HG03095 (cell line): ENCODE results near the gene SLC43A1.

Experiments used
- ATAC-seq: cut with Tn5 transposase; IDR thresholded peaks from one replicate; pipeline ENCODE4 v1.9.1; 2021; ENCODE audit warnings: moderate library complexity; ENCODE audit not compliant: unreplicated experiment

Gene SLC43A1

GRCh38 chr11:57498540-57498939 lies 17.0 kb downstream of the SLC43A1 start:
- ATAC-seq = no peak

DNA sequence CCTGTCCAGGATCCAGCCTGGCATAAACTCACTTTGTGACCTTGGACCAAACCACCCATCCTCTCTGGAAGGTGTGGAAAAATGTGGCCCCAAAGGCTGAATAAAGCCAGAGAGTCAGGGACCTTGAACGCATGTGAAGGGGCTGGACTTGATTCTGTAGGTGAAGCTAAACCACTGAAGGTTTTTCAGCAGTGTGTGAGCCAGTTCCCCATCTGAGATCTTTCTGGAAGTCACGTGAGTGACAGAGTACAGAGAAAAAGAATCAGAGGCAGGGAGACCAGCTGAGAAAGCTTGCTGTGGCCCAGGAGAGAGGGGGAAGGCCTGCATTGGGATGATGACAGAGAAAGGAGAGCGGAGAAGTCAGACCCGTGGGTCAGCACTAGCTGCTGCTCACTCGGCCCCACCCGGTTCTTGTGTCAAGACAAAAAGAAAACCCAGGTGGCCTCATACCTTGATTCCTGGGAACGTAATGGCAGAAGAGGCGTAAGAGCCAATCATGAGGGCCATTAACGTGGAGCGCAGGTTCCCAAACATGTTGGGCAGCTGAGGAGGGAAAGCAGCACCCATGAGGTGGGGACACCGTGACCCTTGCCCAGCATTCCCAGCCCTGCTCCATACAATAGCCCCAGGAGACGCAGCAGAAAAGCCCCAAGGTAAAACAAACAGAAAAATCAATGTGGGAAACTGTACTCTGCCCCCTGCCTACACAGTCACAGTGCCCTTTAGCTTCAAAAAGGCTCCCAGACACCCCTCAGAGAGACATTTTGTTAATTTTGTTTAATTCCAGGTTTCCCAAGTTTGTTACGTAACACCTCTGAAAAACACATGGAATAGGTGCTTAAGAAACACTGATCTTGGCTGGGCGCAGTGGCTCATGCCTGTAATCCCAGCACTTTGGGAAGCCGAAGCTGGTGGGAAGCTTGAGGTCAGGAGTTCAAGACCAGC lies 17.9 kb downstream of the SLC43A1 start:
- ATAC-seq = no peak

DNA sequence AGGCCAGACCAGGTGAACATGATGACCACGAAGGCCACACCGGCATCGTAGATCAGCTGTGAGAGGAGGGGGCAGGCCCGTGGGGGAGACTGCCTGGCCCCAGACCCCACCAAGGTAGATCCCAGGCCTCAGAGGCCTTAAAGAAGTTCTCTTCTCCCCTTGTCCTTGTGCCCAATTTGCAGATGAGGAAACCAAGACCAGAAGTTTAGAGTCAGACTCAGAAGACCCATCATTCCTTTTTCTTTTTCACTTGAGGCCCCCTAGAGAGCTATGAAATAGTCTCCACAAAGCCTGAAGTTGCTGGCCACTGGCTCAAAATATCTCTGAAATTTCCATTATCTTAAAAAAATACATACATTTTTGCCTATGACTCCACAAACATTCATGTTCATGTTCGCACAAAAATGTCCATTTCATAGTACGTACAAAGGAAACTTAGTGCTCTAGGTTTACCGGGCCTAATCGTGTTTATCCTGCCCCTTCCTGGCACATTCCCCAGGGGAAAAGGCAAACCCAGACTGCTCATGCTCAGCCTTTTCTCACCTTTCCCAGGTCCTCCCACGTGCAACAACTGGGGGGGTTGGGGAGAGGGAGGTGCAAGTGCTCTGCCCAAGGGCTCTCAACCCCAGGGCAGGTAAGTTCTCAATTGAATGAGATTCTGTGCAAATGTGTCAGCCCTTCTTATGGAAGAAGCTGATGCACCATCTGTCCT lies 19.2 kb downstream of the SLC43A1 start:
- ATAC-seq = no peak

DNA sequence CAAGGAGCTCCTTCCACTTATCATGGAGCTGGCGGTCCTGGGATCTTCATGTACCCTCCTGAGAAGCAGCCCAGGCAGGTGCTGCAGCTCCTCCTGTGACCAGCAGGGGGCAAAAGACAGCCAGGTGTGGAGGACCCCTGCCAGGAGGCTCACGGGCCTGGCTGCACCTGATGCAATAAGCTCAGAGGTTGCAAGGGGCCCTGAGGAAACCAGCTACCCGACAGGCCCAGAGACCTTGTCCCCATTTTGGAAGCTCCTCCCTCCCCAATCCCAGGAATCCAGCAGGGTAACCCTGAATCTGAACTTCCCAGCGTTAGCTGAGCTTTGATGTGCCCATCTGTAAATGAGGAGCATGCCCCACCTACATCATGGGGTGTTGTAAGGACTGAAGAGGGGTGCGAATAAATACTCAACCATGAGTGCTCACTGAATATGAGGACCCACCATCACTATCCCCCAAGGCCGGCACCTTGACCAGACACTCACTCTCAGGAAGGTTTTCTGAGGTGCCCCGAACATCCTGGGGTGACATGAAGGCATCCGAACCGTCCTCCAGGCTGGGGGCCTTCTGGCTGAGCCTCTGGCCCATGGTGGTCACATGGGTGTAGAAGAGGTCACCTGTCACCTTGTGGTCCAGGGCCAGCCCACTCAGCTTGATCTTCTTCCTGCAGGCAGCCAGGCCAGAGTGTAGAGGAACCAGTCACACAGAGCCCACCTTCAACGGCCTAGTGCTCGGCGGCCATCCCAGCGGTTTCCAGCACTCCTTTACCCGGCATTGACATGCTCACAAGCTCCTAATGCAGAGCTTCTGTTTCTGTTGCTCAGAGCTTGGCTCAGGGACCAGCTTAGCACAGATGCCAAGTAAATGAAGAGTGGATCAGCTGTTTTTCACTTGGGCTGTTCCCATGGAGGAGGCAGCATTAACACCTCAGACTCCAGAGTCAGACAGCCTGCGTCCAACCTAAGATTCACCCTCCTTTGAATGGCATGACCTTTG lies 21.7 kb downstream of the SLC43A1 start:
- ATAC-seq = peak; percentile 82

DNA sequence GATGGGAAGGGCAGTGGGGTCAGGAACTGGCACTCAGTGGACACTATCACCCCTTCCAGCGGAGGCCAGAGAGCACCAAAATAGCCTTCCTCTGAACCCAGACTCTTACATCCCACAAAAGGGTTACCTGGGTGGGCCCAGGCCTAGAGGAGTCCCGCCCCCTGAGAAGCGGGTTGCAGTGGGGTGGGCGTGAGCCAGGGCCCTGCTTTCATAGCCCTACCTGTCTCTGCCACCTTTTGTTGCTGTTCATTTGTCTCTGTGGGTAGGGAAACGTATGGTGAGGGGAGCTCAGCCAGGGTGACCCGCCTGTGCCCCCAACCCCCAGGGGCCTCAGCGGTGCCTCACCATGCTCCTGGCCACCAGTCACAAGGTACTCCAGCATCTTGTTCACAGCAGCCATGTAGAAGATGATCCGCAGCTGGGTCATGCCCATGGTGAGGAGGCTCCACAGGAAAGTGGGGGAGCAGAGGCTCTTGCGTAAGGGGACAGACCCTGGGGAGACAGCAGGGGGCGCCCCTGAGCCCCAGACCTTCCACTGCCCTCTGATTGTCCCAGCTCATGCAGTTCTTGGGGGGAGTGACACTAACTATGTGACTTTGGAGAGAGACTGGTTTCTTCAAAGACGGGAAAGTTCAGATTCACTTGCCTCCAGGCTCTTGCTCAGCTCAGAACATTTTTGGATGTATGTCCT lies 24.0 kb downstream of the SLC43A1 start:
- ATAC-seq = no peak

- no peak for ATAC-seq
Measured at GRCh38 chr11:57490456-57491248, 24.9 kb downstream of the SLC43A1 start.

DNA sequence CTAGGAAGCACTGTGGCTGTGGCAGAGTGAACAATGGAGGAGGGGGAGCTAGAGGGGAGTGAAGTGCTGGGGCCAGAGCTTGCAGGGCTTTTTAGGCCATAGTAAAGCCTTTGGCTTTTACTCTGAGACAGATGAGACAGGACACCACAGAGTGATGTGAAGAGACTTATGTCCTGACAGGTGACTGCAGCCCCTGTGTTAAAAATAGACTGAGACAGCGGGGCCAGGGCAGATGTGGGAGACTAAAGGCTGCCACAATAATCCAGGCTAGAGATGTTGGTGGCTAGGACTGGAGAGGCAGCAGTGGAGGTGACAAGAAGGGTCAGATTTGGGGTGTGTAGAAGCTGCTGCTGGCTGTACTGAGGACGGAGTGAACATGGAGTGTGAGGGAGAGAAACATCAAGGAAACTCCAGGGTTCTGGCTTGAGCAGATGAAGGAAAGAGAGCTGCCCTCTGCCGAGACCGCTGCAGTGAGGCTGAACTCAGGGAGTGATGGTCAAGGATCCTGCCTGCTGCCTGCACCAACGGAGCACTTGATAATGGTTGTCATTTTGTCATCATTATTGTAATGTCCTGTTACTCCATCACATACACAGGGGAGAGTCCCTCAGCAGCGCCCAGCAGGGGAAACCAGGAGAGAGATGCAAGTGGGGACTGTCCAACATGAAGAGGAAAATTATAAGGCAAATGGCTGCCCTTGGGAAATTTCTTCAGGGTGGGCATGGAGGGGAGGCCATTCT lies 27.4 kb downstream of the SLC43A1 start:
- ATAC-seq = no peak

GRCh38 chr11:57487021-57487778 lies 28.3 kb downstream of the SLC43A1 start:
- ATAC-seq = no peak

GRCh38 chr11:57485217-57485990 lies 30.1 kb downstream of the SLC43A1 start:
- ATAC-seq = no peak

- peak; percentile 47 for ATAC-seq
Measured at GRCh38 chr11:57484141-57484710, 31.3 kb downstream of the SLC43A1 start.

- ATAC-seq = no peak
Measured at GRCh38 chr11:57483562-57483918, 32.0 kb downstream of the SLC43A1 start.

DNA sequence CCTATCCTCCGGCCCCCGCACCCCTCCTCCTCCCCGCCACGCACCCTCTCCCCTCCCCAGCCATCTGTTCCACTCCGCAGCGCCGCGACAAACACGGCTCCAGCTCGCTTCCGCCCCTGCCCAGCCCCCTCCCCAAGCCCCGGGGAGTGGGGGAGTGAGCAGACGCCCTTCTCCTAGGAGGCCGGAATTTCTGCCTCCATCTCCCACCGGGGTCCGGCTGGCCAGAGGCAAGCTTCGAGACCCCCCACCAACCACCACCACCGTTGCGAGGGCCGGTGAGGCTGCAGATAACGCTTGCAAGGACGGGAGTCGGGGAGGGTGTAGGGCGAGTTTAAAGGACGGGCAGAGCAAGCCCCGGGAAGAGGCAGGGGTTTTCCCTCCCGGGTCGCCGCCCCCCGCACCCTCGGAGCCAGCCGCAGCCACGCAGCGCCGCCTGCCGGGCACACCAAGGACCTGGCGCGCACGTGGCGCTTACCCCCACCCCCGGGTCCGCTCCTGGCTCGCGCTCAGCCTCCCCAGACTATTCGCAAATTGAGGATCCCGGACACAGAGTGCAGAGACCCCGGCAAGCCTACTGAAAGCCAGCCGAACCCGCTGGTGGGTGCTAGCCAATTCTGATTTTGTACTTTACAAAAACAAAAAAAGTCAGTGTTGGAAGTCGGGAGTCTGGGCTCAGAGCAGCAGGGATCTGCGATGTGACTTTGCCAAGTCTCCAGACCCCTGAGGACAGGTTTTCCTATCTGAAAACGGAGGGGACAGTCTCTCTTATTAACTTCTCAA lies 32.5 kb downstream of the SLC43A1 start:
- ATAC-seq = no peak

- no peak for ATAC-seq
Measured at GRCh38 chr11:57481915-57482781, 33.4 kb downstream of the SLC43A1 start.

- ATAC-seq = no peak
Measured at GRCh38 chr11:57481315-57481714, 34.2 kb downstream of the SLC43A1 start.

- ATAC-seq = peak; percentile 51
Measured at GRCh38 chr11:57480409-57481137, 34.9 kb downstream of the SLC43A1 start.
